IMR-90 (cell line): Measurements from ENCODE around the gene HOXC6. TPM values are rescaled to one million over a fixed set of nuclear protein-coding genes. Genes with fewer than 3 reads are reported as not detected.

Source experiments
- ATAC-seq: fragments of 200-7000 bp; cut with Tn5 transposase; 2 replicates; pipeline ENCODE4 v1.9.1; 2020; ENCODE audit warnings: low read depth, mild to moderate bottlenecking, moderate library complexity
- BruUV-seq: library from RNA; stranded (reverse); fragments of 400-500 nt; replicated peaks from 2 replicates; lab custom pipeline; 2021; lab: Mats Ljungman, UMichigan
- CTCF ChIA-PET: fragments of 300-600 bp; formaldehyde crosslinking; extraction: SDS; loops from one replicate; lab custom pipeline; 2021; ENCODE audit warnings: antibody characterized with exemption; lab: Yijun Ruan, JAX
- POLR2A ChIA-PET: fragments of 300-600 bp; sonication (Branson Sonifier 250); formaldehyde crosslinking; loops from one replicate; lab custom pipeline; 2022; ENCODE audit warnings: antibody characterized with exemption; ENCODE audit not compliant: unreplicated experiment; lab: Charles Lee
- DNase-seq: peaks from one replicate; pipeline ENCODE4 v3.0.0; 2013
- H2AFZ ChIP-seq: replicated peaks from 2 replicates; pipeline ENCODE3; 2013; ENCODE audit warnings: low read length, mild to moderate bottlenecking; ENCODE audit not compliant: poor library complexity
- H2AK5ac ChIP-seq: 2 replicates; pipeline ENCODE4 v1.6.1; 2013; ENCODE audit warnings: low read depth, low read length, inconsistent platforms
- H2AK9ac ChIP-seq: replicated peaks from 2 replicates; pipeline ENCODE3; 2013; ENCODE audit warnings: mild to moderate bottlenecking, low read depth, low read length, moderate library complexity; ENCODE audit not compliant: poor library complexity
- H2BK120ac ChIP-seq: 2 replicates; pipeline ENCODE4 v1.6.1; 2013; ENCODE audit warnings: low read depth, low read length, inconsistent platforms
- H2BK15ac ChIP-seq: 3 replicates; pipeline ENCODE4 v1.6.1; 2013; ENCODE audit warnings: low read depth, low read length, inconsistent platforms
- H2BK20ac ChIP-seq: 2 replicates; pipeline ENCODE4 v1.6.1; 2013; ENCODE audit warnings: low read depth, mild to moderate bottlenecking, inconsistent platforms, low read length, moderate library complexity
- H2BK5ac ChIP-seq: 2 replicates; pipeline ENCODE4 v1.6.1; 2013; ENCODE audit warnings: mild to moderate bottlenecking, low read depth, low read length, inconsistent platforms; ENCODE audit not compliant: poor library complexity, severe bottlenecking
- H3K14ac ChIP-seq: replicated peaks from 2 replicates; pipeline ENCODE4 v1.6.1; 2013; ENCODE audit warnings: low read depth, low read length, inconsistent platforms
- H3K18ac ChIP-seq: 2 replicates; pipeline ENCODE4 v1.6.1; 2013; ENCODE audit warnings: low read depth, low read length, control low read depth
- H3K23ac ChIP-seq: 2 replicates; pipeline ENCODE4 v1.6.1; 2013; ENCODE audit warnings: low read depth, low read length, inconsistent platforms
- H3K27ac ChIP-seq: 2 replicates; pipeline ENCODE4 v1.5.1; 2013; ENCODE audit warnings: mild to moderate bottlenecking, control low read depth, low read length; ENCODE audit not compliant: insufficient read depth
- H3K27me3 ChIP-seq: 2 replicates; pipeline ENCODE4 v1.6.1; 2013; ENCODE audit warnings: low read length; ENCODE audit not compliant: control insufficient read depth, insufficient read depth
- H3K36me3 ChIP-seq: 2 replicates; pipeline ENCODE4 v1.6.1; 2013; ENCODE audit warnings: low read length, mixed read lengths; ENCODE audit not compliant: control insufficient read depth, insufficient read depth
- H3K4ac ChIP-seq: 2 replicates; pipeline ENCODE4 v1.6.1; 2013; ENCODE audit warnings: low read depth, low read length, inconsistent platforms
- H3K4me1 ChIP-seq: 2 replicates; pipeline ENCODE4 v1.6.1; 2013; ENCODE audit warnings: low read length, mixed read lengths; ENCODE audit not compliant: control insufficient read depth, insufficient read depth
- H3K4me2 ChIP-seq: 2 replicates; pipeline ENCODE4 v1.6.1; 2013; ENCODE audit warnings: low read depth, mild to moderate bottlenecking, control low read depth, low read length, moderate library complexity
- H3K4me3 ChIP-seq: 2 replicates; pipeline ENCODE4 v1.5.1; 2013; ENCODE audit warnings: low read depth, mild to moderate bottlenecking, control low read depth, low read length, moderate library complexity; ENCODE audit not compliant: insufficient read depth
- H3K56ac ChIP-seq: 2 replicates; pipeline ENCODE4 v1.6.1; 2013; ENCODE audit warnings: low read length, inconsistent platforms; ENCODE audit not compliant: insufficient read depth; ENCODE audit errors: extremely low read depth
- H3K79me1 ChIP-seq, 2 experiments: 2 replicates each; pipeline ENCODE4 v1.6.1; 2013; ENCODE audit warnings: low read length in 2 of 2, inconsistent platforms in 1 of 2, low read depth in 1 of 2
- H3K9ac ChIP-seq: 2 replicates; pipeline ENCODE4 v1.6.1; 2013; ENCODE audit warnings: low read depth, low read length, control low read depth
- H3K9me1 ChIP-seq: 2 replicates; pipeline ENCODE4 v1.6.1; 2013; ENCODE audit warnings: low read length, inconsistent platforms; ENCODE audit not compliant: insufficient read depth
- H3K9me3 ChIP-seq: 2 replicates; pipeline ENCODE4 v1.6.1; 2013; ENCODE audit warnings: low read length; ENCODE audit not compliant: control insufficient read depth, insufficient read depth
- H4K20me1 ChIP-seq: 2 replicates; pipeline ENCODE4 v1.6.1; 2013; ENCODE audit warnings: low read length, inconsistent platforms; ENCODE audit not compliant: insufficient read depth
- H4K5ac ChIP-seq: 2 replicates; pipeline ENCODE4 v1.6.1; 2013; ENCODE audit warnings: mild to moderate bottlenecking, low read depth, low read length, control low read depth
- H4K8ac ChIP-seq, 2 experiments: 2 replicates each; pipeline ENCODE4 v1.6.1; 2013; ENCODE audit warnings: low read depth in 2 of 2, low read length in 2 of 2, control low read depth in 1 of 2, inconsistent platforms in 1 of 2
- H4K91ac ChIP-seq: 2 replicates; pipeline ENCODE4 v1.6.1; 2013; ENCODE audit warnings: low read depth, low read length, inconsistent platforms; ENCODE audit not compliant: insufficient read depth
- CEBPB ChIP-seq: IDR thresholded peaks from 2 replicates; pipeline ENCODE4 v1.6.1; 2012; ENCODE audit warnings: low read depth, low read length, improper control_type of control experiment
- CHD1 ChIP-seq: IDR thresholded peaks from 2 replicates; pipeline ENCODE4 v1.6.1; 2012; ENCODE audit warnings: low read depth, low read length, improper control_type of control experiment
- FOS ChIP-seq: fragments of 150-350 bp; IDR thresholded peaks from 2 replicates; pipeline ENCODE4 v1.6.1; 2016; ENCODE audit warnings: low read depth, low read length
- MAFK ChIP-seq: IDR thresholded peaks from 2 replicates; pipeline ENCODE4 v1.6.1; 2012; ENCODE audit warnings: low read depth, low read length, improper control_type of control experiment
- MAZ ChIP-seq: IDR thresholded peaks from 2 replicates; pipeline ENCODE4 v1.6.1; 2012; ENCODE audit warnings: low read depth, mild to moderate bottlenecking, low read length, improper control_type of control experiment, moderate library complexity, borderline replicate concordance
- MXI1 ChIP-seq: IDR thresholded peaks from 2 replicates; pipeline ENCODE4 v1.6.1; 2012; ENCODE audit warnings: low read depth, mild to moderate bottlenecking, low read length, moderate library complexity, borderline replicate concordance
- NFE2L2 ChIP-seq: fragments of 150-350 bp; IDR thresholded peaks from 2 replicates; pipeline ENCODE4 v1.6.1; 2016; ENCODE audit warnings: low read depth, mild to moderate bottlenecking, low read length
- RAD21 ChIP-seq: IDR thresholded peaks from 2 replicates; pipeline ENCODE4 v1.6.1; 2012; ENCODE audit warnings: low read length, improper control_type of control experiment
- RCOR1 ChIP-seq: IDR thresholded peaks from 2 replicates; pipeline ENCODE4 v1.6.1; 2012; ENCODE audit warnings: mild to moderate bottlenecking, low read length, improper control_type of control experiment; ENCODE audit not compliant: insufficient replicate concordance
- RFX5 ChIP-seq: IDR thresholded peaks from 2 replicates; pipeline ENCODE4 v1.8.0; 2012; ENCODE audit warnings: low read depth, mild to moderate bottlenecking, low read length, moderate library complexity
- SMC3 ChIP-seq: fragments of 150-350 bp; IDR thresholded peaks from 2 replicates; pipeline ENCODE4 v1.6.1; 2016; ENCODE audit warnings: low read depth, mild to moderate bottlenecking, antibody characterized with exemption, low read length, moderate library complexity
- WGBS, 2 experiments: methylation state at CpG; one replicate each; pipeline versions ENCODE4 v1.1.5 to v1.1.7; 2013; ENCODE audit warnings: missing lambda C conversion rate in 2 of 2; ENCODE audit not compliant: insufficient read length in 1 of 2; ENCODE audit errors: extremely low coverage in 2 of 2; 5-methylcytosine and 5-hydroxymethylcytosine counted together
- dilution Hi-C: fragments of 300-500 bp; cut with HindIII; formaldehyde crosslinking; loops from one replicate; pipeline ENCODE4 v1.14.3; 2018; ENCODE audit warnings: low sequenced_read_pairs; ENCODE audit not compliant: unreplicated experiment
- in situ Hi-C: fragments of 300-500 bp; cut with MboI; formaldehyde crosslinking; loops from 3 replicates; pipeline ENCODE4 v1.14.3; 2019; ENCODE audit warnings: low sequenced_read_pairs, inconsistent platforms, mixed read lengths
- intact Hi-C: fragments of 100-400 bp; cut with micrococcal nuclease; formaldehyde crosslinking; loops from 2 replicates; pipeline ENCODE4 v1.10.0; 2022
- polyA plus RNA-seq, 3 experiments: library from polyadenylated mRNA; depleted of rRNA; stranded (reverse); fragments of >200 nt; gene quantifications; 2 replicates each; pipeline ENCODE4 v1.2.3, GENCODE V29; 2012; ENCODE audit warnings: low replicate concordance in 1 of 3
- total RNA-seq: library from RNA; depleted of rRNA; stranded (reverse); fragments of >200 nt; gene quantifications from 2 replicates; pipeline ENCODE4 v1.2.3, GENCODE V29; 2012
- TF ChIP-seq, protein P1 (sequence below): fragments of 150-350 bp; IDR thresholded peaks from 2 replicates; pipeline ENCODE4 v1.6.1; 2017; ENCODE audit warnings: mild to moderate bottlenecking, antibody characterized with exemption, low read length, low read depth
- TF ChIP-seq, protein P2 (sequence below): conservative IDR thresholded peaks from 2 replicates; pipeline ENCODE4 v1.5.1; 2012; ENCODE audit warnings: mild to moderate bottlenecking, low read depth, low read length, improper control_type of control experiment
- TF ChIP-seq, protein P3 (sequence below): fragments of 150-350 bp; IDR thresholded peaks from 2 replicates; pipeline ENCODE4 v1.6.1; 2016; ENCODE audit warnings: low read depth, mild to moderate bottlenecking, low read length, moderate library complexity, borderline replicate concordance

Gene HOXC6
- total and polyA plus RNA-seq, 2 of the 4 experiments (the other 2 are of a cell fraction): 1.1 TPM; not detected in 1

DNA sequence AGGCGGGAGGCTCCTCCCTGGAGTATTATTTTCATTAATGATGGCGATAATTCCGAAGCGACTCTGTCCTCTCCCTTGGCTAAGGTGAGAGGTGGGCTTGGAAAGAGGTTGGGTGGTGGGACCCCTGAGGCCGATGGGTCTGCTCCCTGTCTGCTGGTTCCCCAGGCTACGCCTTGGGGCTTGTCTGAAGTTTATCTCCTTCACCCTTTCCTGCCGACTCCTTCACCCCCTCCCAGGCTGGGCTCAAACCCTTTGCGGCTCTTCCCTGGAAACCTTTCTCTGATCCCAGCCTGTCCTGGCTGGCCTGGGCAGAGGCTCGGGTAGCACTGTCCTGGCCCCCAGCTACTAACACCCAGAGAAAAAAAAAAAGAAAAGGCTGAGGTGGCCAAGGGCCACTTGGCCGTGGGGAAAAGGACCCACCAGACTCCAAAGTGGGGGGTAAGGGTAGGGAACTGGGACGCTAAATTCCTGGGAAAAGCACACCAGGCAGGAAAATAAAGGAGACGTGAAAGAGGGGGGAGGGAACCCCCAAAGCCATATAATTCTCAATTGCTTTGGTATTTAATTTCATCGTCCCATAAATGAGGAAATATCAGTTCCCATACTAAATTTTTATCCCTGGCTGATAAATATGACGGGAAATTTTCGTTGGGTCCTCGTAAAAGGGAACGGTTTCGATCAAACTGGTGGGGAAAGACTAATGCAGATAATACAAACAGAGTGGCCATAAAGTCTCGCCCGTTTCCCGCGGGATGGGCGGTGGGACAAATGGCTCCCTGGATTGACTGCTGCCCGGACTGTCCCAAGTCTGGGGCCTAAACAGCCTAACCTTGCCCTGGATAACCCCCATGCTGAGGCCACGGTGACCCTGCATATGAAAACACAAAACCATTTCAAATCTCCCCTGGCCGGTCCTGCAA lies 45.3 kb upstream of the HOXC6 start:
- Histone ChIP-seq H4K91ac (no peak overlapping the region), H3K79me1 (no peaks in the 10 kb centered on the region), H4K8ac (no peak overlapping the region), H2BK120ac (no peak overlapping the region), H2BK20ac (no peak overlapping the region), H3K9me1 (no peaks in the 10 kb centered on the region), H3K27me3 (peaks cover 94% of the 10 kb centered on the region), H3K27ac (no peak overlapping the region), H3K9ac (no peak overlapping the region), H3K36me3 (no peaks in the 10 kb centered on the region), H3K18ac (no peak overlapping the region), H3K4ac (no peak overlapping the region), H3K4me1 (no peaks in the 10 kb centered on the region), H3K4me2 (no peak overlapping the region), H2AK5ac (no peak overlapping the region), H2AFZ (no peak overlapping the region), H3K14ac (no peak overlapping the region), H2BK5ac (no peak overlapping the region), H2BK15ac (no peak overlapping the region), H3K9me3 (peaks cover 6% of the 10 kb centered on the region), H3K4me3 (no peak overlapping the region), H4K20me1 (no peaks in the 10 kb centered on the region), H4K5ac (no peak overlapping the region), H3K23ac (no peak overlapping the region), H3K56ac (no peak overlapping the region), H2AK9ac (no peak overlapping the region)
- intact Hi-C loops: no loop called here
- ChIA-PET POLR2A (no interaction called here), CTCF (no interaction called here)
- DNase-seq (no peak), ATAC-seq (no peak)
- WGBS, 2 experiments: 0% methylated on average over 3 of the region's 26 CpGs; no CpG with 5 or more reads in 1 of the 2 experiments
- BruUV-seq: no TSS peak
- dilution Hi-C loops: no loop called here
- in situ Hi-C loops: no loop called here
- TF ChIP-seq SMC3: no peak
- no peak for TF ChIP-seq RAD21
- TF ChIP-seq, protein P1, sequence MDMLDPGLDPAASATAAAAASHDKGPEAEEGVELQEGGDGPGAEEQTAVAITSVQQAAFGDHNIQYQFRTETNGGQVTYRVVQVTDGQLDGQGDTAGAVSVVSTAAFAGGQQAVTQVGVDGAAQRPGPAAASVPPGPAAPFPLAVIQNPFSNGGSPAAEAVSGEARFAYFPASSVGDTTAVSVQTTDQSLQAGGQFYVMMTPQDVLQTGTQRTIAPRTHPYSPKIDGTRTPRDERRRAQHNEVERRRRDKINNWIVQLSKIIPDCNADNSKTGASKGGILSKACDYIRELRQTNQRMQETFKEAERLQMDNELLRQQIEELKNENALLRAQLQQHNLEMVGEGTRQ: no peak
- TF ChIP-seq, protein P2, sequence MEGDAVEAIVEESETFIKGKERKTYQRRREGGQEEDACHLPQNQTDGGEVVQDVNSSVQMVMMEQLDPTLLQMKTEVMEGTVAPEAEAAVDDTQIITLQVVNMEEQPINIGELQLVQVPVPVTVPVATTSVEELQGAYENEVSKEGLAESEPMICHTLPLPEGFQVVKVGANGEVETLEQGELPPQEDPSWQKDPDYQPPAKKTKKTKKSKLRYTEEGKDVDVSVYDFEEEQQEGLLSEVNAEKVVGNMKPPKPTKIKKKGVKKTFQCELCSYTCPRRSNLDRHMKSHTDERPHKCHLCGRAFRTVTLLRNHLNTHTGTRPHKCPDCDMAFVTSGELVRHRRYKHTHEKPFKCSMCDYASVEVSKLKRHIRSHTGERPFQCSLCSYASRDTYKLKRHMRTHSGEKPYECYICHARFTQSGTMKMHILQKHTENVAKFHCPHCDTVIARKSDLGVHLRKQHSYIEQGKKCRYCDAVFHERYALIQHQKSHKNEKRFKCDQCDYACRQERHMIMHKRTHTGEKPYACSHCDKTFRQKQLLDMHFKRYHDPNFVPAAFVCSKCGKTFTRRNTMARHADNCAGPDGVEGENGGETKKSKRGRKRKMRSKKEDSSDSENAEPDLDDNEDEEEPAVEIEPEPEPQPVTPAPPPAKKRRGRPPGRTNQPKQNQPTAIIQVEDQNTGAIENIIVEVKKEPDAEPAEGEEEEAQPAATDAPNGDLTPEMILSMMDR: no peak
- no peak for TF ChIP-seq MAFK
- TF ChIP-seq RCOR1: no peak
- TF ChIP-seq CHD1: no peak
- TF ChIP-seq, protein P3, sequence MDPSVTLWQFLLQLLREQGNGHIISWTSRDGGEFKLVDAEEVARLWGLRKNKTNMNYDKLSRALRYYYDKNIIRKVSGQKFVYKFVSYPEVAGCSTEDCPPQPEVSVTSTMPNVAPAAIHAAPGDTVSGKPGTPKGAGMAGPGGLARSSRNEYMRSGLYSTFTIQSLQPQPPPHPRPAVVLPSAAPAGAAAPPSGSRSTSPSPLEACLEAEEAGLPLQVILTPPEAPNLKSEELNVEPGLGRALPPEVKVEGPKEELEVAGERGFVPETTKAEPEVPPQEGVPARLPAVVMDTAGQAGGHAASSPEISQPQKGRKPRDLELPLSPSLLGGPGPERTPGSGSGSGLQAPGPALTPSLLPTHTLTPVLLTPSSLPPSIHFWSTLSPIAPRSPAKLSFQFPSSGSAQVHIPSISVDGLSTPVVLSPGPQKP: no peak
- no peak for TF ChIP-seq CEBPB
- TF ChIP-seq MAZ: no peak
- no peak for TF ChIP-seq RFX5
- TF ChIP-seq MXI1: no peak
- TF ChIP-seq FOS: no peak
- TF ChIP-seq NFE2L2: no peak
